T-helper 9 cell (primary cell): ENCODE measurements around the gene SAA1.

Experiments
- DNase-seq: peaks from one replicate; pipeline ENCODE4 v3.0.0-alpha.2; 2020

The SAA1 gene

DNA sequence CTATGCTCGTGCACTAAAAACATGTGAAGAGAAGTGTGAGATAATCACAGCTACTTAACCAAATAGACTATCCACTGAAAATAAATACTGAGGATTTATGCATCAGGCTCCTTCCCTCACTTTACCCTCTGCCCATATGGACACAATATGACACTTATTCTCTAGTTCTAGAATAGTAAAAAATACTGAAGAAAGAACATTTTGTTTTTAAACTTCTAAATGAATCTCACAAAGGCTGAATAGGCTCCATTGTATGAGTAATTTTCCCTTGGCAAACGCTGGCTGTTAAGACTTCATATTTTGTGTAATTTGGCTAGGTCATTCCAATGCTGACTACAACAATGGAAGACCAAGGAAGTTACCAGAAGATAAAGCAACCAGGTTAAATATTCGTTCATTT lies 45.9 kb downstream of the SAA1 start:
- DNase-seq: no peak

DNA sequence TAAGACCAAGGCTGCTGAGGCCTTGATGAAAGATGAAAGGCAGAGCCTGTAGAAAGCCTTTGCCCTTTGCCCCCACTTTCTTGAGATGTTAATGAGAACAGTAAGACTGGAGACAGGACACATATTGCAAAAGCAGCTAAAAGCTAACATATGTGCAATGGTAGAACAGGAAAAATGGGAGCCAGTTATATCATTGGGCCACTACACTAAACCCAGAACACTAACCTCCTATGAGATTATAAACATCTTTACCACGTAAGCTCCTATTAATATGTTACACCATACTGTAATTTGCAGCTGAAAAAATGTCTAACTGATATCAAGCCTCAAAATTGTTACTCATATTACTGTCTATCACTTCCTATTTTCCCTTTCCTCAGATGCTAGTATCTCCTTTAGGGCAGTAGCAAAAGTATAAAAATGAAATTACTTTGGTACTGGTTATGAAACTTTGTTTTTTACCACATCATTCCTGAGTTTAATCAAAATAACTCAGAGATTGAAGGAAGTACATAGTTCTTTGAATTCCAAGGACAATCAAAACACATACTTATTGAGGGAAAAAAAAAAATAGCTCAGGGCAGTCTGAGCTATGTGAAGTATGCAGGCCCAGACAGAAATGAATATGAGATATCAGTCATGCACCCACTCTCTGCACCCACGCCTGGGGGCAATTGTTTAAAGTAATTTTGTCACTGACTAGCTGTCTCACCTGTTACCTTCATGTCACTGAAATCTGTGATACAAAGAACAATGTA lies 46.8 kb downstream of the SAA1 start:
- no peak for DNase-seq

DNA sequence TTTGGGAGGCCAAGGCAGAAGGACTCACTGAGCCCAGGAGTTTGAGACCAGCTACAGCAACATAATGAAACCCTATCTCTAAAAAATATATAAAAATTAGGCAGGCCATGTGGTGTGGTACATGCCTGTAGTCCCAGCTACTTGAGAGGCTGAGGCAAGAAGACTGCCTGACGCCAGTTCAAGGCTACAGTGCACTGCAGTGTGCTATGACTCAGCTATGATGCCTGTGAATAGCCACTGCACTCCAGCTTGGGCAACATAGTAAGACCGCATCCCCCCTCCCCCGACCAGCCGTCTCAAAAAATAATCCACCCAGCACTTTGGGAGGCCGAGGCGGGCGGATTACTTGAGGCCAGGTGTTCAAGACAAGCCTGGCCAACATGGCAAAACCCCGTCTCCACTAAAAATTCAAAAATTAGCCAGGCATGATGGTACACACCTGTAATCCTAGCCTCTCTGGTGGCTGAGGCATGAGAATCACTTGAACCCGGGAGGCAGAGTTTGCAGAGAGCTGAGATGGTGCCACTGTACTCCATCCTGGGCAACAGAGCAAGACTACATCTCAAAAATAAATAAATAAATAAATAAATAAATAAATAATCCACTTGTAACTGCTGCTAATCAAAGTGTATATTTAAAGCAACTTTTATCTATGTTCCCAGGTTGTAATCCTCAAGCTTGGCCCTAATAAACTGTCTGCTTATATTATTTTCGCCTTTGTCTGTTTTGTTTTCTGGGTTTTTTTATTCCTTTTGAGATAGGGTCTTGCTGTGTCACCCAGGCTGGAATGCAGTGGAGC lies 48.1 kb downstream of the SAA1 start:
- DNase-seq: no peak

DNA sequence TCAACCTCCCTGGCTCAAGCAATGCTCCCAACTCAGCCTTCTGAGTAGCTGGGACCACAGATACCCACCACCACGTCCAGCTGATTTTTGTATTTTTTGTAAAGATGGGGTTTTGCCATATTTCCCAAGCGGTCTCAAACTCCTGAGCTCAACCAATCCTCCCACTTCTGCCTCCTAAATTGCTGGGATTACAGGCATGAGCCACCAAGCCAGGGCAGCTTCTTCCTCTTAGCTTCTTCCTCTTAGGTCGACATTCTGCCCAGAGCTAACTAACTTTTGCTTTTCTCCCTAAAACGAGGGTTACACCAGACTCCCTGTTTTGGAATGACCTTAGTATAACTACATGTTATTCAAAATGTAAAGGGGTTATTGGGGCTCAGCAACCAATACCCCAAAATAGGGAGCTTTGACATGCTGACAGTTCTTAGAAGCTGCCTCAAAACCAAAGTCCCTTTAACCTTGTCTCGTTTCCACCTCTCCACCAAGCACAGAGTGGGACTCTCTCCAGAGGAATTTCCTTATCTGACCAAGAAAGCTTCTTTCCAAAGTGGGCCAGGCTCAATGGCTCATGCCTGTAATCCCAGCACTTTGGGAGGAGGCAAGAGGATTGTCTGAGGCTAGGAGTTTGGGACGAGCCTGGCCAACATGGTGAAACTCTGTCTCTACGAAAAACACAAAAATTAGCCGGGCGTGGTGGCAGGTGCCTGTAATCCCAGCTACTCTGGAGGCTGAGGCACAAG lies 48.9 kb downstream of the SAA1 start:
- no peak for DNase-seq

DNA sequence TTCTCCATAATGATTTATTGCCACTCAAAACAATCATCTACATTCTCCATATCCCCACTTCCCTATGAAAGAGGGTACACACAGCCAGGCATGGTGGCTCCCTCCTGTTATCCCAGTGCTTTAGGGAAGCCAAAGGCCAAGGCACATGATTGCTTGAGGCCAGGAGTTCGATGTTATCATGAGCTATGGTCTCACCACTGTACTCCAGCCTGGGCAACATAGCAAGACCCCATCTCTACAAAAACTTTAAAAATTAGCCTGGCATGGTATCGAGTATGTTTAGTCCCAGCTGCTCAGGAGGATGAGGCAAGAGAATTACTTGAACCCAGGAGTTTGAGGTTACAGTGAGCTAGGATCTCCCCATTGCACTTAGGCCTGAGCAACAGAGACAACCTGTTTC lies 49.8 kb downstream of the SAA1 start:
- DNase-seq: no peak

DNA sequence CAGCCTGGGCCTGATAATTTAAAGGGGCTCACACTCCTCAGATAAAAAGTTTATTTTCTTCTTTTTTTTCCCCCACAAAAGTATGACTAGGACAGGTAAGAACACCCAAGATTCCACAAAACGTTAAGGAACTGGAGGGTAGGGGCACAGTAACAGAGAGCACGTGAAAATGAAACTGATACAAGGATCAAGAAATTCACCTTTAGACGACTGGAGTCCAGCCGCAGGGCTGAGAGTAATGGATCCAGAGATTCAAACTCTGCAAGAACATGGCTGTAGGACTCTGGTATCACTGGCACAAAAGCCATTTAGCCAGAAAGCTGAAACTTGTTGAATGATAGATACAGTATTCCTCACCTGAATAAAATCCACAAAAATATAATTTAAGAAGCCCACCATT lies 51.5 kb downstream of the SAA1 start:
- no peak for DNase-seq
